ENCODE results near the gene TRAK2.
"Not testable (repeated sequence)": the region's sequence is repeated elsewhere in the genome, so short reads cannot be mapped to it uniquely, and the experiment has no call there.

Gene TRAK2

DNA sequence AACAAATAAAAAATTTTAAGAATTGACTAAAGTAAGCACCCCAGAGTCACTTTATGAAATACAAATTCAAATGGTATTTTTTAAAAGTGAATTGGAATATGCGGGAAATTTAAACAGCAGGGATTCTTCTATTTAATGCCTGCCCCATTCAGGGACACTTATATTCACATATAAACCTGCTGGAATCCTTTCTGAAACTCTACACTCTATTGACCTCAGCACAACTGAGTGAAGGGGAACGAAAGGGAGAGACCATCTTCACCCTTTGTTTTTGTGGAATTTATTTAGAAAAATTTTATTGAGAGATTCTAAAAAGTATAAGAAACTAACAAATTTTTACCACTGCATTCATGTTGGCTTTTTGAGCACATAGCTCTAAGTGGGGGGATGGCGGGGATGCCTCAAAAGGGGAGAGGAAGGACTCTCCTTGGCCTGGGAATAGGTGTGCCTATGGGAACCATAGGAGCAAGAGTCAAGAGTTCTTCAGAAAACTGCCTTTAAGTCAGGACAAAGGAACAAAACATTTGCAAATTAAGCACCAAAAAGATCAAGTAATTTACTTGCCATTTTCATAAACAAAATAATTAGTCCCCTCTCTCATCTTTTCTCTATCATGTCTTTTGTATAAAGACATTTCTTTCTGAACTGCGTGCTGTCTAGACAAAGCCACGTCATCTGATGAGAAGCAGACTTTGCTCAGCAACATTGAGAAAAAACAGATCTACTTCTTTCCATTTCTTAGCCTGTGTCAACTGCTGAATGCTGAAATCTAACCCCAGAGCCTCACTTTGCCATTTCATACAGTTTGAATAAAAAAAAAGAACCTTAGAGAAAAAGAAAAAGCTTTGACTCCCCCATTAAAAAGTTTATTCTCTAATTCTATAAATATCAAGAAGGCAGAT is 72.5 kb downstream of the TRAK2 start:
- no peaks in the 10 kb centered on the region for H4K20me1 ChIP-seq (ENCODE audit: insufficient read depth, low read length, poor library complexity, severe bottlenecking)
- H3K4me2 ChIP-seq (ENCODE audit: low read depth, low read length, poor library complexity, severe bottlenecking): no peak overlapping the region
- H3K4me3 ChIP-seq (ENCODE audit: low read length, poor library complexity, severe bottlenecking): no peak overlapping the region
- H3K4me1 ChIP-seq (ENCODE audit: insufficient read depth, low read length, poor library complexity, severe bottlenecking): no peaks in the 10 kb centered on the region
- no peak overlapping the region for H3K9ac ChIP-seq (ENCODE audit: low read depth, low read length, poor library complexity, severe bottlenecking)
- no peak for TF ChIP-seq CTCF (conservative IDR thresholded peaks at IDR 0.05; ENCODE audit: low read length)
- TF ChIP-seq EZH2phosphoT487 (IDR thresholded peaks at IDR 0.05; ENCODE audit: borderline replicate concordance): no peak
- H3K27me3 ChIP-seq (ENCODE audit: insufficient read depth, low read length, poor library complexity, severe bottlenecking): no peaks in the 10 kb centered on the region
- no peak overlapping the region for H2AFZ ChIP-seq (ENCODE audit: low read length)
- H3K9me3 ChIP-seq (ENCODE audit: insufficient read depth, low read depth, low read length): no peaks in the 10 kb centered on the region; the same call in 1 of the 2 replicates
- no peaks in the 10 kb centered on the region for H3F3A ChIP-seq (ENCODE audit: low read depth)
- no peaks in the 10 kb centered on the region for H3K79me2 ChIP-seq (ENCODE audit: insufficient read depth, low read length)
- H3K36me3 ChIP-seq (ENCODE audit: insufficient read depth, low read length): peaks cover 18% of the 10 kb centered on the region; the same call in 1 of the 2 replicates
- H3K9me2 ChIP-seq (replicated peaks; ENCODE audit: low read depth, low read length): no peaks in the 10 kb centered on the region

GRCh38 chr2:201377218-201377617 is 74.0 kb downstream of the TRAK2 start:
- Histone ChIP-seq H3K36me3 (ENCODE audit: insufficient read depth, low read length) (peaks cover 11% of the 10 kb centered on the region; the same call in 1 of the 2 replicates), H3K4me2 (ENCODE audit: low read depth, low read length, poor library complexity, severe bottlenecking) (no peak overlapping the region), H3K27me3 (ENCODE audit: insufficient read depth, low read length, poor library complexity, severe bottlenecking) (no peaks in the 10 kb centered on the region), H3K9ac (ENCODE audit: low read depth, low read length, poor library complexity, severe bottlenecking) (no peak overlapping the region), H4K20me1 (ENCODE audit: insufficient read depth, low read length, poor library complexity, severe bottlenecking) (no peaks in the 10 kb centered on the region), H3K4me3 (ENCODE audit: low read length, poor library complexity, severe bottlenecking) (no peak overlapping the region), H3K9me2 (replicated peaks; ENCODE audit: low read depth, low read length) (no peaks in the 10 kb centered on the region), H3K9me3 (ENCODE audit: insufficient read depth, low read depth, low read length) (no peaks in the 10 kb centered on the region; the same call in 1 of the 2 replicates), H2AFZ (ENCODE audit: low read length) (no peak overlapping the region), H3K4me1 (ENCODE audit: insufficient read depth, low read length, poor library complexity, severe bottlenecking) (no peaks in the 10 kb centered on the region), H3K79me2 (ENCODE audit: insufficient read depth, low read length) (no peaks in the 10 kb centered on the region), H3F3A (ENCODE audit: low read depth) (no peaks in the 10 kb centered on the region)
- no peak for TF ChIP-seq CTCF (conservative IDR thresholded peaks at IDR 0.05; ENCODE audit: low read length)
- no peak for TF ChIP-seq EZH2phosphoT487 (IDR thresholded peaks at IDR 0.05; ENCODE audit: borderline replicate concordance)

- no peaks in the 10 kb centered on the region for H3K27me3 ChIP-seq (ENCODE audit: insufficient read depth, low read length, poor library complexity, severe bottlenecking)
- H3K4me1 ChIP-seq (ENCODE audit: insufficient read depth, low read length, poor library complexity, severe bottlenecking): no peaks in the 10 kb centered on the region
- no peak overlapping the region for H3K4me3 ChIP-seq (ENCODE audit: low read length, poor library complexity, severe bottlenecking)
- H3K79me2 ChIP-seq (ENCODE audit: insufficient read depth, low read length): no peaks in the 10 kb centered on the region
- H3K9ac ChIP-seq (ENCODE audit: low read depth, low read length, poor library complexity, severe bottlenecking): no peak overlapping the region
- H3F3A ChIP-seq (ENCODE audit: low read depth): no peaks in the 10 kb centered on the region
- H3K9me3 ChIP-seq (ENCODE audit: insufficient read depth, low read depth, low read length): no peaks in the 10 kb centered on the region
- H3K36me3 ChIP-seq (ENCODE audit: insufficient read depth, low read length): no peaks in the 10 kb centered on the region
- TF ChIP-seq CTCF (conservative IDR thresholded peaks at IDR 0.05; ENCODE audit: low read length) (no peak), EZH2phosphoT487 (IDR thresholded peaks at IDR 0.05; ENCODE audit: borderline replicate concordance) (no peak)
- no peak overlapping the region for H3K4me2 ChIP-seq (ENCODE audit: low read depth, low read length, poor library complexity, severe bottlenecking)
- H2AFZ ChIP-seq (ENCODE audit: low read length): no peak overlapping the region
- no peaks in the 10 kb centered on the region for H3K9me2 ChIP-seq (replicated peaks; ENCODE audit: low read depth, low read length)
- H4K20me1 ChIP-seq (ENCODE audit: insufficient read depth, low read length, poor library complexity, severe bottlenecking): no peaks in the 10 kb centered on the region
Measured at GRCh38 chr2:201369775-201370174, 81.5 kb downstream of the TRAK2 start.

GRCh38 chr2:201369318-201369717 is 81.9 kb downstream of the TRAK2 start:
- H3K4me2 ChIP-seq (ENCODE audit: low read depth, low read length, poor library complexity, severe bottlenecking); H4K20me1 ChIP-seq (ENCODE audit: insufficient read depth, low read length, poor library complexity, severe bottlenecking); H3F3A ChIP-seq (ENCODE audit: low read depth); H3K9me3 ChIP-seq (ENCODE audit: insufficient read depth, low read depth, low read length); H2AFZ ChIP-seq (ENCODE audit: low read length); H3K27me3 ChIP-seq (ENCODE audit: insufficient read depth, low read length, poor library complexity, severe bottlenecking); H3K9me2 ChIP-seq (replicated peaks; ENCODE audit: low read depth, low read length); H3K79me2 ChIP-seq (ENCODE audit: insufficient read depth, low read length); H3K4me1 ChIP-seq (ENCODE audit: insufficient read depth, low read length, poor library complexity, severe bottlenecking); H3K9ac ChIP-seq (ENCODE audit: low read depth, low read length, poor library complexity, severe bottlenecking); H3K36me3 ChIP-seq (ENCODE audit: insufficient read depth, low read length); H3K4me3 ChIP-seq (ENCODE audit: low read length, poor library complexity, severe bottlenecking): not testable (repeated sequence)

All from Loucy (cell line).